Fibroblast of skin of scalp (primary cell): ENCODE data around the gene OR2V2.
A peak's percentile ranks its signal among the peaks of the same experiment; 100 is the strongest.
"Not testable (repeated sequence)": the region's sequence is repeated elsewhere in the genome, so short reads cannot be mapped to it uniquely, and the experiment has no call there.

Experiments
- DNase-seq: peaks from one replicate; pipeline ENCODE4 v3.0.0-alpha.2; 2013

OR2V2 gene

GRCh38 chr5:181114844-181115778 lies 32.3 kb upstream of the OR2V2 start:
- DNase-seq = peak; percentile 15

GRCh38 chr5:181118369-181118768 lies 29.0 kb upstream of the OR2V2 start:
- DNase-seq = no peak

GRCh38 chr5:181119105-181119504 lies 28.3 kb upstream of the OR2V2 start:
- no peak for DNase-seq

GRCh38 chr5:181120306-181120705 lies 27.1 kb upstream of the OR2V2 start:
- peak; percentile 13 for DNase-seq

- DNase-seq = no peak
Measured at GRCh38 chr5:181120761-181121160, 26.6 kb upstream of the OR2V2 start.

GRCh38 chr5:181121675-181122561 lies 25.5 kb upstream of the OR2V2 start:
- no peak for DNase-seq

- DNase-seq = no peak
Measured at GRCh38 chr5:181124526-181124925, 22.9 kb upstream of the OR2V2 start.

GRCh38 chr5:181126841-181127240 lies 20.5 kb upstream of the OR2V2 start:
- DNase-seq = no peak

- DNase-seq = no peak
Measured at GRCh38 chr5:181127456-181127855, 19.9 kb upstream of the OR2V2 start.

GRCh38 chr5:181127907-181128626 lies 19.3 kb upstream of the OR2V2 start:
- no peak for DNase-seq

- no peak for DNase-seq
Measured at GRCh38 chr5:181129601-181130000, 17.8 kb upstream of the OR2V2 start.

- DNase-seq = not testable (repeated sequence)
Measured at GRCh38 chr5:181130081-181130480, 17.3 kb upstream of the OR2V2 start.

GRCh38 chr5:181130832-181131496 lies 16.4 kb upstream of the OR2V2 start, which contains the start of gene OR2V1:
OR2V1 (minus strand) TSS chr5:181131169; CDS start chr5:181125304, 5,865 bp downstream.
- no peak for DNase-seq

GRCh38 chr5:181131514-181131913 lies 15.9 kb upstream of the OR2V2 start:
- DNase-seq = no peak

GRCh38 chr5:181133083-181133482 lies 14.3 kb upstream of the OR2V2 start:
- DNase-seq = no peak

GRCh38 chr5:181133610-181134231 lies 13.7 kb upstream of the OR2V2 start:
- peak; percentile 74 for DNase-seq

GRCh38 chr5:181134259-181134658 lies 13.1 kb upstream of the OR2V2 start:
- no peak for DNase-seq

- DNase-seq = no peak
Measured at GRCh38 chr5:181136361-181136955, 10.9 kb upstream of the OR2V2 start.

GRCh38 chr5:181138258-181138657 lies 9.1 kb upstream of the OR2V2 start:
- no peak for DNase-seq

- DNase-seq = no peak
Measured at GRCh38 chr5:181140766-181141165, 6.6 kb upstream of the OR2V2 start.

- no peak for DNase-seq
Measured at GRCh38 chr5:181142054-181142453, 5.3 kb upstream of the OR2V2 start.
